Upper lobe of left lung (tissue), 4 donors: ENCODE measurements around the gene ARHGAP36.

Experiments used
- EP300 ChIP-seq, 4 donors: sonication (generic); formaldehyde crosslinking; IDR thresholded peaks; one replicate each; pipeline ENCODE4 v1.5.1; 2017; ENCODE audit warnings: antibody characterized with exemption in 4 of 4, control low read depth in 2 of 4
- POLR2A ChIP-seq, 4 donors: fragments of 450-650 bp; IDR thresholded peaks; one replicate each; pipeline ENCODE4 v1.5.1; 2016 to 2017; ENCODE audit warnings: antibody characterized with exemption in 4 of 4, mild to moderate bottlenecking in 2 of 4
- POLR2AphosphoS5 ChIP-seq, 2 donors: sonication (generic); formaldehyde crosslinking; IDR thresholded peaks; one replicate each; pipeline ENCODE4 v1.5.1; 2017; ENCODE audit warnings: antibody characterized with exemption in 2 of 2
- TF ChIP-seq, protein P1 (sequence below), 6 experiments: fragments of 450-650 bp in 4 of 6; fragments of 200-600 bp in 2 of 6; sonication (generic) in 2 of 6; IDR thresholded peaks; one replicate each; pipeline ENCODE4 v1.5.1; 2016 to 2019; ENCODE audit warnings: antibody characterized with exemption in 6 of 6

DNA sequence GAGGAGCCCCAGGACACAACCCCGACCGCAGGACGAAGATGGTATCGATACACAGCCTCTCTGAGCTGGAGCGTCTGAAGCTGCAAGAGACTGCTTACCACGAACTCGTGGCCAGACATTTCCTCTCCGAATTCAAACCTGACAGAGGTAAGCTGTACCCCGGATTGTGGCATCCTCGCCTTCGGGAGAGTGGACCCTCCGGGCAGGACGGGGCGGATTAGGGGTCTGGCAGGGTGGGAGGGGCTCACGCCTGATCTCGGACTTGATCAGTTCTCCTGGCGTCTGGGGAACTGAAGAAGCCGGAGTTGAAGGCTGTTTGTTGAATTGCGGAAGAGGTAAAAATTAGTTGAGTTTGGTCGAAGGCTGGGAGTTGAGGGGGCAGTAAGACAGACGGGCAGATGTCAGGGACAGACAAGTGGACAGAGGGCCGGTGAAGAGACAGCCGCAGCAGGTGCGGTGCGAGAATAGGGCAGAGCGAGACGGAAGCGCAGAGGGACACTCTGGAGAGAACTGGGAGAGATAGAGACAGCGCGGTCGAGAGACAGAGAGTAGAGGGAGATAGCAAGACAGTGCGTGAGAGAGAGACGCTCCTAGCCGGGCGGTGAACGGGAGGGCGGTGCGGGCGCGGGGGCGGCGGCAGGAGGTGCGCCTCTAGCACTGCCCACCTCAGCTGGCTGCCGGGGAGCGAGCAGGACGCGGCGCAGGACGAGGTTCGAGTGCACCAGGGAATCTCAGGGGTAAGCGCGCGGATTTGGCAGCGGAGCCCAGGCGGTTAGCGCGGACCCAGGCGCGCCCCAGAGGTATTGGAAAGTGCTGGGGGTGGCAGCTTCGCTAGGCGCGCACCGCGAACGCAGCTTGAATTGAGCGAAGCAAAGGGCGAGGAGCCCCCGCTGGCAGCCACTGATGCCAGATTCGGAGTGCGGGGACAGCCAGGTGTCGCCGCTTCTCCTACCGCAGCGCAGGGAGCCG, 23.9 kb downstream of the ARHGAP36 start:
- TF ChIP-seq, protein P1, sequence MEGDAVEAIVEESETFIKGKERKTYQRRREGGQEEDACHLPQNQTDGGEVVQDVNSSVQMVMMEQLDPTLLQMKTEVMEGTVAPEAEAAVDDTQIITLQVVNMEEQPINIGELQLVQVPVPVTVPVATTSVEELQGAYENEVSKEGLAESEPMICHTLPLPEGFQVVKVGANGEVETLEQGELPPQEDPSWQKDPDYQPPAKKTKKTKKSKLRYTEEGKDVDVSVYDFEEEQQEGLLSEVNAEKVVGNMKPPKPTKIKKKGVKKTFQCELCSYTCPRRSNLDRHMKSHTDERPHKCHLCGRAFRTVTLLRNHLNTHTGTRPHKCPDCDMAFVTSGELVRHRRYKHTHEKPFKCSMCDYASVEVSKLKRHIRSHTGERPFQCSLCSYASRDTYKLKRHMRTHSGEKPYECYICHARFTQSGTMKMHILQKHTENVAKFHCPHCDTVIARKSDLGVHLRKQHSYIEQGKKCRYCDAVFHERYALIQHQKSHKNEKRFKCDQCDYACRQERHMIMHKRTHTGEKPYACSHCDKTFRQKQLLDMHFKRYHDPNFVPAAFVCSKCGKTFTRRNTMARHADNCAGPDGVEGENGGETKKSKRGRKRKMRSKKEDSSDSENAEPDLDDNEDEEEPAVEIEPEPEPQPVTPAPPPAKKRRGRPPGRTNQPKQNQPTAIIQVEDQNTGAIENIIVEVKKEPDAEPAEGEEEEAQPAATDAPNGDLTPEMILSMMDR (IDR thresholded peaks at IDR 0.05) = no peak
- TF ChIP-seq EP300 (IDR thresholded peaks at IDR 0.05) (no peak), POLR2AphosphoS5 (IDR thresholded peaks at IDR 0.05) (no peak), POLR2A (IDR thresholded peaks at IDR 0.05) (no peak)
